Vagina (tissue), 2 donors: ENCODE measurements around the gene G3BP1.

ENCODE experiments used
- CTCF ChIP-seq, 3 experiments: fragments of 450-650 bp in 2 of 3; fragments of 200-600 bp in 1 of 3; sonication (generic) in 1 of 3; IDR thresholded peaks; one replicate each; pipeline ENCODE4 v1.5.1; 2017 to 2019; ENCODE audit warnings: antibody characterized with exemption in 3 of 3, mild to moderate bottlenecking in 2 of 3, moderate library complexity in 2 of 3
- POLR2A ChIP-seq, 2 donors: fragments of 450-650 bp; IDR thresholded peaks; one replicate each; pipeline ENCODE4 v1.6.1; 2017; ENCODE audit warnings: antibody characterized with exemption in 2 of 2, mild to moderate bottlenecking in 2 of 2, moderate library complexity in 2 of 2
- POLR2AphosphoS5 ChIP-seq, 2 donors: sonication (generic); formaldehyde crosslinking; IDR thresholded peaks; one replicate each; pipeline ENCODE4 v1.9.0; 2017; ENCODE audit warnings: antibody characterized with exemption in 2 of 2, mild to moderate bottlenecking in 2 of 2, low read depth in 1 of 2; ENCODE audit not compliant: insufficient read depth in 1 of 2

- TF ChIP-seq CTCF (IDR thresholded peaks at IDR 0.05) (no peak), POLR2AphosphoS5 (IDR thresholded peaks at IDR 0.05; ENCODE audit: insufficient read depth in 1 of 2, low read depth in 1 of 2) (no peak), POLR2A (IDR thresholded peaks at IDR 0.05) (no peak)
Observed at GRCh38 chr5:151819830-151820229, 48.1 kb downstream of the G3BP1 start.
